Glutamatergic neuron (in vitro differentiated cells): ENCODE data around the gene HLA-E. TPM values are rescaled to one million over a fixed set of nuclear protein-coding genes. Genes with fewer than 3 reads are reported as not detected.
"Not testable (repeated sequence)": the region's sequence is repeated elsewhere in the genome, so short reads cannot be mapped to it uniquely, and the experiment has no call there.

Experiments
- DNase-seq: peaks from one replicate; pipeline ENCODE4 v3.0.0; 2022
- H3K27ac Mint-ChIP-seq: one replicate; pipeline ENCODE4 v1.8.0; 2020; ENCODE audit warnings: mild to moderate bottlenecking, mixed read lengths, inconsistent platforms; ENCODE audit not compliant: unreplicated experiment
- H3K27me3 Mint-ChIP-seq: one replicate; pipeline ENCODE4 v1.8.0; 2020; ENCODE audit warnings: mild to moderate bottlenecking, moderate library complexity, mixed read lengths, inconsistent platforms; ENCODE audit not compliant: unreplicated experiment
- H3K36me3 Mint-ChIP-seq: one replicate; pipeline ENCODE4 v1.8.0; 2020; ENCODE audit warnings: mild to moderate bottlenecking, mixed read lengths, inconsistent platforms; ENCODE audit not compliant: unreplicated experiment
- H3K4me1 Mint-ChIP-seq: one replicate; pipeline ENCODE4 v1.8.0; 2020; ENCODE audit warnings: mild to moderate bottlenecking, low read depth, mixed read lengths, inconsistent platforms; ENCODE audit not compliant: unreplicated experiment
- H3K4me3 Mint-ChIP-seq: one replicate; pipeline ENCODE4 v1.8.0; 2020; ENCODE audit warnings: mild to moderate bottlenecking, mixed read lengths, inconsistent platforms; ENCODE audit not compliant: unreplicated experiment
- H3K9me3 Mint-ChIP-seq: one replicate; pipeline ENCODE4 v1.8.0; 2020; ENCODE audit warnings: mild to moderate bottlenecking, moderate library complexity, mixed read lengths, inconsistent platforms; ENCODE audit not compliant: unreplicated experiment
- CTCF ChIP-seq: fragments of 200-600 bp; sonication (generic); IDR thresholded peaks from one replicate; pipeline ENCODE4 v1.5.0; 2021; ENCODE audit not compliant: partially characterized antibody, unreplicated experiment
- total RNA-seq: library from RNA; stranded (reverse); fragmentation: NEBNext Ultra II Directional; extraction: Animal tissue kit (Norgen Biotek cat#: 25700); gene quantifications from one replicate; pipeline ENCODE4 v1.2.1, GENCODE V29; 2021; ENCODE audit not compliant: unreplicated experiment

Gene HLA-E
- total RNA-seq, 1 donor from 2014 or later, result 18.1 TPM

- H3K9me3 Mint-ChIP-seq, result peaks cover 3% of the 10 kb centered on the region
- no peak overlapping the region for H3K4me3 Mint-ChIP-seq
- no peak for TF ChIP-seq CTCF
- peaks cover 4% of the 10 kb centered on the region for H3K27me3 Mint-ChIP-seq
- H3K4me1 Mint-ChIP-seq, result no peaks in the 10 kb centered on the region
- no peaks in the 10 kb centered on the region for H3K36me3 Mint-ChIP-seq
- H3K27ac Mint-ChIP-seq, result no peak overlapping the region
- no peak for DNase-seq
These were observed 31.2 kb downstream of the HLA-E start for GRCh38 chr6:30520522-30520921.

GRCh38 chr6:30521082-30521481 lies 31.8 kb downstream of the HLA-E start:
- not testable (repeated sequence) for H3K9me3 Mint-ChIP-seq, H3K27me3 Mint-ChIP-seq

GRCh38 chr6:30521952-30522351 lies 32.6 kb downstream of the HLA-E start:
- H3K9me3 Mint-ChIP-seq, DNase-seq, H3K27me3 Mint-ChIP-seq, H3K27ac Mint-ChIP-seq, H3K4me1 Mint-ChIP-seq, H3K4me3 Mint-ChIP-seq, H3K36me3 Mint-ChIP-seq: not testable (repeated sequence)

More at GRCh38 chr6:30521082-30521481, 31.8 kb downstream of the HLA-E start:
- DNase-seq, H3K36me3 Mint-ChIP-seq, H3K4me3 Mint-ChIP-seq, H3K4me1 Mint-ChIP-seq, H3K27ac Mint-ChIP-seq: not testable (repeated sequence)

GRCh38 chr6:30526444-30526843 lies 37.1 kb downstream of the HLA-E start:
- not testable (repeated sequence) for H3K4me3 Mint-ChIP-seq, H3K27me3 Mint-ChIP-seq, H3K9me3 Mint-ChIP-seq

GRCh38 chr6:30529349-30529875 lies 40.1 kb downstream of the HLA-E start:
- not testable (repeated sequence) for H3K4me1 Mint-ChIP-seq, DNase-seq, H3K27ac Mint-ChIP-seq, H3K27me3 Mint-ChIP-seq, H3K36me3 Mint-ChIP-seq, H3K4me3 Mint-ChIP-seq, H3K9me3 Mint-ChIP-seq

More at GRCh38 chr6:30526444-30526843, 37.1 kb downstream of the HLA-E start:
- not testable (repeated sequence) for H3K36me3 Mint-ChIP-seq, DNase-seq, H3K4me1 Mint-ChIP-seq, H3K27ac Mint-ChIP-seq

GRCh38 chr6:30530014-30530413 lies 40.7 kb downstream of the HLA-E start:
- Mint-ChIP-seq H3K9me3 (peaks cover 3% of the 10 kb centered on the region), H3K27ac (no peak overlapping the region), H3K36me3 (peaks cover 5% of the 10 kb centered on the region), H3K4me1 (peaks cover 6% of the 10 kb centered on the region), H3K27me3 (peaks cover 5% of the 10 kb centered on the region), H3K4me3 (no peak overlapping the region)
- no peak for TF ChIP-seq CTCF
- DNase-seq, result no peak

- Mint-ChIP-seq H3K4me1 (no peaks in the 10 kb centered on the region), H3K9me3 (no peaks in the 10 kb centered on the region), H3K27me3 (peaks cover 2% of the 10 kb centered on the region), H3K4me3 (no peak overlapping the region), H3K27ac (no peak overlapping the region), H3K36me3 (no peaks in the 10 kb centered on the region)
- DNase-seq, result no peak
- TF ChIP-seq CTCF, result no peak
These were observed 44.4 kb downstream of the HLA-E start for GRCh38 chr6:30533460-30534294.
